Keratinocyte (primary cell): ENCODE measurements around the gene NFIC. TPM values are rescaled to one million over a fixed set of nuclear protein-coding genes. Genes with fewer than 3 reads are reported as not detected.

Source experiments
- DNase-seq: peaks from one replicate; pipeline ENCODE4 v3.0.0-alpha.2; 2011; ENCODE audit warnings: low read depth, missing footprints, low spot score
- FAIRE-seq: peaks from 2 replicates; lab custom pipeline; 2011; peaks lifted over from hg19 to GRCh38; lab: Jason Lieb, UNC
- H2AFZ ChIP-seq: 2 replicates; pipeline ENCODE4 v1.6.0; 2012; ENCODE audit warnings: low read length, control low read depth, inconsistent platforms; ENCODE audit not compliant: control insufficient read depth
- H3K27ac ChIP-seq: 2 replicates; pipeline ENCODE4 v1.5.1; 2011; ENCODE audit warnings: low read length; ENCODE audit not compliant: control insufficient read depth, insufficient read depth
- H3K27me3 ChIP-seq: 3 replicates; pipeline ENCODE4 v1.6.0; 2011; ENCODE audit warnings: low read length; ENCODE audit not compliant: control insufficient read depth, insufficient read depth; ENCODE audit errors: extremely low read depth
- H3K36me3 ChIP-seq, 2 experiments: 2 replicates in 1 of 2; 3 replicates in 1 of 2; pipeline ENCODE4 v1.5.1; 2011; ENCODE audit warnings: low read length in 2 of 2, mild to moderate bottlenecking in 1 of 2; ENCODE audit not compliant: control insufficient read depth in 2 of 2, insufficient read depth in 2 of 2; ENCODE audit errors: extremely low read depth in 1 of 2
- H3K4me1 ChIP-seq: 3 replicates; pipeline ENCODE4 v1.5.1; 2011; ENCODE audit warnings: low read length; ENCODE audit not compliant: control insufficient read depth, insufficient read depth; ENCODE audit errors: extremely low read depth
- H3K4me2 ChIP-seq: 3 replicates; pipeline ENCODE4 v1.6.0; 2011; ENCODE audit warnings: low read depth, low read length; ENCODE audit not compliant: control insufficient read depth, insufficient read depth; ENCODE audit errors: extremely low read depth
- H3K4me3 ChIP-seq, 3 experiments: fragments of 200-600 bp in 1 of 3; sonication (generic) in 1 of 3; 2 replicates in 2 of 3; 3 replicates in 1 of 3; pipeline ENCODE4 v1.5.1; 2011 to 2016; ENCODE audit warnings: low read length in 3 of 3, mild to moderate bottlenecking in 3 of 3, control low read depth in 2 of 3, inconsistent platforms in 1 of 3, low read depth in 1 of 3, mixed read lengths in 1 of 3, mixed run types in 1 of 3, moderate library complexity in 1 of 3; ENCODE audit not compliant: control insufficient read depth in 2 of 3, insufficient read depth in 2 of 3; ENCODE audit errors: extremely low read depth in 1 of 3
- H3K79me2 ChIP-seq: 2 replicates; pipeline ENCODE4 v1.6.0; 2012; ENCODE audit warnings: low read length; ENCODE audit not compliant: control insufficient read depth, insufficient read depth
- H3K9ac ChIP-seq: 3 replicates; pipeline ENCODE4 v1.6.0; 2011; ENCODE audit warnings: low read length; ENCODE audit not compliant: control insufficient read depth, insufficient read depth; ENCODE audit errors: extremely low read depth
- H3K9me1 ChIP-seq: 3 replicates; pipeline ENCODE4 v1.6.0; 2011; ENCODE audit warnings: low read length; ENCODE audit not compliant: control insufficient read depth, insufficient read depth; ENCODE audit errors: extremely low read depth
- H3K9me3 ChIP-seq: 2 replicates; pipeline ENCODE4 v1.5.1; 2012; ENCODE audit warnings: low read depth, low read length; ENCODE audit not compliant: control insufficient read depth
- H4K20me1 ChIP-seq: 3 replicates; pipeline ENCODE4 v1.6.0; 2011; ENCODE audit warnings: low read length; ENCODE audit not compliant: control insufficient read depth, insufficient read depth; ENCODE audit errors: extremely low read depth
- EZH2 ChIP-seq: IDR thresholded peaks from one replicate; pipeline ENCODE4 v1.6.1; 2012; ENCODE audit warnings: inconsistent platforms, mild to moderate bottlenecking, low read length, moderate library complexity
- dilution Hi-C: fragments of 300-500 bp; cut with MboI; formaldehyde crosslinking; loops from one replicate; pipeline ENCODE4 v1.7.0; 2020; ENCODE audit warnings: low sequenced_read_pairs; ENCODE audit not compliant: extremely low pct_ligation_motif_present
- polyA plus RNA-seq, 5 experiments: library from polyadenylated mRNA; depleted of rRNA in 3 of 5; stranded (reverse) in 3 of 5; stranded (forward) in 1 of 5; unstranded in 1 of 5; fragments of >200 nt; gene quantifications; 1 replicate in 1 of 5; 2 replicates in 3 of 5; 3 replicates in 1 of 5; pipeline versions ENCODE4 v1.2.1 to v1.2.3, GENCODE V29; 2011 to 2012; ENCODE audit warnings: missing spikeins in 2 of 5, low read depth in 1 of 5, low replicate concordance in 1 of 5
- TF ChIP-seq, protein P1 (sequence below), 3 experiments: IDR thresholded peaks in 1 of 3; conservative IDR thresholded peaks in 1 of 3; optimal IDR thresholded peaks in 1 of 3; 2 replicates in 2 of 3; 3 replicates in 1 of 3; pipeline versions ENCODE3 to v1.5.1; 2011; ENCODE audit warnings: low read length in 3 of 3, mild to moderate bottlenecking in 3 of 3, moderate library complexity in 2 of 3, control low read depth in 1 of 3, inconsistent platforms in 1 of 3; ENCODE audit not compliant: insufficient read depth in 2 of 3; ENCODE audit errors: extremely low read depth in 1 of 3

NFIC gene
- polyA plus RNA-seq, 1 donor (not counting 4 experiments of a cell fraction or from before 2014, with no cell fraction given): 2.4 TPM

DNA sequence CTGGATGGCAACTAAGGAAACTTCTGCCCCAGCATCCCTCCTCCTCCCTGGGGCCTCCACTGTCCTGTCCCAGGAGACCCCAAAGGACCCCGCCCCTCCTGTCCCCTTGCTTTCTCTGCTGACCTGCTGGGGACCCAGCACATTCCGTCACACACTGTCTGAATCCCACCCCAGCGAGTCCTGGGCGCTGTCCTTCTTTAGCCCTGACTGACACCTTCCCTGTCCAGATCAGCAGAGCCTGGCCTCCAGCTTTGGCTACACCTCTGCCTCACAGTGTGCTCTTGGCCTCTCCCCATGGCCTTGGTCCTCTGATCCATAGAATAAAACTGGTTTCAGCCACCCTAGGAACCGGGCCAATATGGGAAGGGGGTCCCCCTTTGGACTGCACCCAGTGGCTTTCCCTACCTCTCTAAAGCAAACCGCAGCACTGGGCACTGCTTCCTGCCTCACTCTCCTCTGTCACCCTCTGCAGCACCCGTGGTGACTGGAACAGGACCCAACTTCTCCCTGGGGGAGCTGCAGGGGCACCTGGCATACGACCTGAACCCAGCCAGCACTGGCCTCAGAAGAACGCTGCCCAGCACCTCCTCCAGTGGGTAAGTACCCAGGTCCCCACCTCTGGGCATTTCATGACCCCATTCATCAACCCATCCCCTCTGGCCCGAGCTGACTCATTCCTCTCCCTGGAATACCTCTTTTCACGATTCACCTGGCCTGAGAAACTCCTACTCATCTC, 67.6 kb downstream of the NFIC start:
- Histone ChIP-seq H3K9ac (no peak overlapping the region), H3K27ac (peak overlapping the region; percentile 85), H3K9me3 (no peaks in the 10 kb centered on the region), H3K36me3 (peaks cover 21 to 29% of the 10 kb centered on the region in 2 experiments), H3K4me2 (no peak overlapping the region), H4K20me1 (peaks cover 3% of the 10 kb centered on the region), H3K4me3 (no peak overlapping the region), H3K27me3 (no peaks in the 10 kb centered on the region), H3K9me1 (no peaks in the 10 kb centered on the region), H3K4me1 (peaks cover 21% of the 10 kb centered on the region), H2AFZ (no peak overlapping the region), H3K79me2 (peaks cover 5% of the 10 kb centered on the region)
- dilution Hi-C loops: no loop called here
- FAIRE-seq: no peak
- no peak for DNase-seq
- TF ChIP-seq, protein P1, sequence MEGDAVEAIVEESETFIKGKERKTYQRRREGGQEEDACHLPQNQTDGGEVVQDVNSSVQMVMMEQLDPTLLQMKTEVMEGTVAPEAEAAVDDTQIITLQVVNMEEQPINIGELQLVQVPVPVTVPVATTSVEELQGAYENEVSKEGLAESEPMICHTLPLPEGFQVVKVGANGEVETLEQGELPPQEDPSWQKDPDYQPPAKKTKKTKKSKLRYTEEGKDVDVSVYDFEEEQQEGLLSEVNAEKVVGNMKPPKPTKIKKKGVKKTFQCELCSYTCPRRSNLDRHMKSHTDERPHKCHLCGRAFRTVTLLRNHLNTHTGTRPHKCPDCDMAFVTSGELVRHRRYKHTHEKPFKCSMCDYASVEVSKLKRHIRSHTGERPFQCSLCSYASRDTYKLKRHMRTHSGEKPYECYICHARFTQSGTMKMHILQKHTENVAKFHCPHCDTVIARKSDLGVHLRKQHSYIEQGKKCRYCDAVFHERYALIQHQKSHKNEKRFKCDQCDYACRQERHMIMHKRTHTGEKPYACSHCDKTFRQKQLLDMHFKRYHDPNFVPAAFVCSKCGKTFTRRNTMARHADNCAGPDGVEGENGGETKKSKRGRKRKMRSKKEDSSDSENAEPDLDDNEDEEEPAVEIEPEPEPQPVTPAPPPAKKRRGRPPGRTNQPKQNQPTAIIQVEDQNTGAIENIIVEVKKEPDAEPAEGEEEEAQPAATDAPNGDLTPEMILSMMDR (optimal IDR thresholded peaks at IDR 0.05 in 1 of 3, IDR thresholded peaks at IDR 0.05 in 1 of 3, conservative IDR thresholded peaks at IDR 0.05 in 1 of 3; ENCODE audit: extremely low read depth in 1 of 3, insufficient read depth in 2 of 3, low read length in 3 of 3): no peak
- no peak for TF ChIP-seq EZH2

- Histone ChIP-seq H3K4me1 (peaks cover 13% of the 10 kb centered on the region), H3K4me3 (peak overlapping the region; percentile 40 to 74 (median 62)), H3K27ac (peak overlapping the region; percentile 85), H3K9ac (peak overlapping the region; percentile 86), H3K79me2 (peaks cover 5% of the 10 kb centered on the region), H3K9me1 (no peaks in the 10 kb centered on the region), H2AFZ (peak overlapping the region; percentile 84), H3K9me3 (no peaks in the 10 kb centered on the region), H4K20me1 (peaks cover 3% of the 10 kb centered on the region), H3K36me3 (peaks cover 22 to 29% of the 10 kb centered on the region in 2 experiments), H3K27me3 (no peaks in the 10 kb centered on the region), H3K4me2 (peak overlapping the region; percentile 63)
- FAIRE-seq: peak; percentile 86
- DNase-seq: peak; percentile 48
- dilution Hi-C loops: no loop called here
- no peak for TF ChIP-seq EZH2
- TF ChIP-seq, protein P1 (optimal IDR thresholded peaks at IDR 0.05 in 1 of 3, IDR thresholded peaks at IDR 0.05 in 1 of 3, conservative IDR thresholded peaks at IDR 0.05 in 1 of 3; ENCODE audit: extremely low read depth in 1 of 3, insufficient read depth in 2 of 3, low read length in 3 of 3): no peak
These were observed 68.5 kb downstream of the NFIC start for GRCh38 chr19:3434630-3435553.
